CD14-positive monocyte (primary cell): ENCODE results near the gene DYNC2H1. TPM values are rescaled to one million over a fixed set of nuclear protein-coding genes. Genes with fewer than 3 reads are reported as not detected.

Source experiments
- DNase-seq, 3 donors: peaks; one replicate each; pipeline ENCODE4 v3.0.0-alpha.2; 2011 to 2022
- H2AFZ ChIP-seq: 2 replicates; pipeline ENCODE4 v1.6.0; 2012; ENCODE audit warnings: mild to moderate bottlenecking, low read depth, low read length, inconsistent platforms; ENCODE audit not compliant: insufficient read depth, poor library complexity, severe bottlenecking
- H3K27ac ChIP-seq, 2 donors: 1 replicate in 1 of 2; 2 replicates in 1 of 2; pipeline ENCODE4 v1.5.1; 2012 to 2013; ENCODE audit warnings: low read length in 2 of 2, control low read depth in 1 of 2, inconsistent platforms in 1 of 2, low read depth in 1 of 2, mild to moderate bottlenecking in 1 of 2
- H3K27me3 ChIP-seq, 2 donors: one replicate each; pipeline versions ENCODE4 v1.6.0 to v1.6.1; 2011 to 2013; ENCODE audit warnings: low read length in 2 of 2; ENCODE audit not compliant: control insufficient read depth in 2 of 2, insufficient read depth in 2 of 2
- H3K36me3 ChIP-seq, 2 donors: replicated peaks in 1 of 2; 1 replicate in 1 of 2; 2 replicates in 1 of 2; pipeline versions ENCODE4 v1.5.1 to v1.6.1; 2012 to 2013; ENCODE audit warnings: low read length in 2 of 2, control low read depth in 1 of 2, inconsistent platforms in 1 of 2, mild to moderate bottlenecking in 1 of 2; ENCODE audit not compliant: insufficient read depth in 2 of 2, control insufficient read depth in 1 of 2
- H3K4me1 ChIP-seq, 2 donors: 1 replicate in 1 of 2; 2 replicates in 1 of 2; pipeline versions ENCODE4 v1.5.1 to v1.6.1; 2012 to 2013; ENCODE audit warnings: low read length in 2 of 2, control low read depth in 1 of 2, inconsistent platforms in 1 of 2, mild to moderate bottlenecking in 1 of 2, moderate library complexity in 1 of 2; ENCODE audit not compliant: insufficient read depth in 2 of 2, control insufficient read depth in 1 of 2
- H3K4me2 ChIP-seq: replicated peaks from 2 replicates; pipeline ENCODE3; 2012; ENCODE audit warnings: low read length, moderate library complexity, mild to moderate bottlenecking; ENCODE audit not compliant: poor library complexity, severe bottlenecking; ENCODE audit errors: extremely low read depth
- H3K4me3 ChIP-seq, 3 experiments: fragments of 200-600 bp in 1 of 3; sonication (generic) in 1 of 3; replicated peaks in 1 of 3; 1 replicate in 2 of 3; 2 replicates in 1 of 3; pipeline ENCODE4 v1.5.1; 2011 to 2013; ENCODE audit warnings: low read length in 3 of 3, mild to moderate bottlenecking in 3 of 3, control low read depth in 2 of 3, low read depth in 2 of 3, inconsistent platforms in 1 of 3, moderate library complexity in 1 of 3
- H3K79me2 ChIP-seq: 2 replicates; pipeline ENCODE4 v1.6.0; 2012; ENCODE audit warnings: mild to moderate bottlenecking, control low read depth, inconsistent platforms, low read length, moderate library complexity; ENCODE audit not compliant: insufficient read depth
- H3K9ac ChIP-seq: 2 replicates; pipeline ENCODE4 v1.6.0; 2017; ENCODE audit warnings: low read length, mild to moderate bottlenecking; ENCODE audit not compliant: insufficient read depth, poor library complexity, severe bottlenecking
- H3K9me3 ChIP-seq, 2 donors: replicated peaks in 1 of 2; 1 replicate in 1 of 2; 2 replicates in 1 of 2; pipeline versions ENCODE4 v1.5.1 to v1.6.1; 2012 to 2013; ENCODE audit warnings: low read length in 2 of 2, control low read depth in 1 of 2; ENCODE audit not compliant: control insufficient read depth in 1 of 2, insufficient read depth in 1 of 2
- H4K20me1 ChIP-seq: 2 replicates; pipeline ENCODE4 v1.6.0; 2012; ENCODE audit warnings: mild to moderate bottlenecking, low read length, control low read depth, moderate library complexity; ENCODE audit not compliant: insufficient read depth
- H3K27ac Mint-ChIP-seq, 7 donors: one replicate each; pipeline ENCODE4 v1.8.0; 2020; ENCODE audit warnings: mild to moderate bottlenecking in 7 of 7, mixed read lengths in 7 of 7, moderate library complexity in 6 of 7, inconsistent platforms in 2 of 7
- H3K27me3 Mint-ChIP-seq, 3 donors: one replicate each; pipeline ENCODE4 v1.8.0; 2021 to 2022; ENCODE audit warnings: low read depth in 3 of 3, mild to moderate bottlenecking in 3 of 3, mixed read lengths in 3 of 3, moderate library complexity in 3 of 3, inconsistent platforms in 1 of 3
- H3K36me3 Mint-ChIP-seq, 2 donors: one replicate each; pipeline ENCODE4 v1.8.0; 2020; ENCODE audit warnings: mixed read lengths in 2 of 2, inconsistent platforms in 1 of 2, mild to moderate bottlenecking in 1 of 2
- H3K4me1 Mint-ChIP-seq: one replicate; pipeline ENCODE4 v1.8.0; 2020; ENCODE audit warnings: mild to moderate bottlenecking, mixed read lengths
- H3K4me3 Mint-ChIP-seq, 2 donors: one replicate each; pipeline ENCODE4 v1.8.0; 2020; ENCODE audit warnings: mild to moderate bottlenecking in 2 of 2, mixed read lengths in 2 of 2, moderate library complexity in 1 of 2
- H3K9me3 Mint-ChIP-seq, 7 donors: one replicate each; pipeline ENCODE4 v1.8.0; 2020 to 2022; ENCODE audit warnings: mixed read lengths in 7 of 7, mild to moderate bottlenecking in 6 of 7, moderate library complexity in 6 of 7, inconsistent platforms in 2 of 7
- WGBS: methylation state at CpG from one replicate; pipeline ENCODE4 v1.1.5; 2013; ENCODE audit warnings: missing lambda C conversion rate; ENCODE audit not compliant: insufficient coverage; 5-methylcytosine and 5-hydroxymethylcytosine counted together
- intact Hi-C, 2 donors: fragments of 100-400 bp; cut with micrococcal nuclease; formaldehyde crosslinking; loops; one replicate each; pipeline versions ENCODE4 v1.15.0 to v1.15.1; 2023
- polyA plus RNA-seq, 3 donors: library from polyadenylated mRNA; depleted of rRNA in 1 of 3; unstranded in 2 of 3; stranded (reverse) in 1 of 3; fragments of 300-500 nt in 2 of 3; fragments of >200 nt in 1 of 3; fragmentation: Illumina TruSeq in 2 of 3; gene quantifications; 1 replicate in 2 of 3; 2 replicates in 1 of 3; pipeline ENCODE4 v1.2.3, GENCODE V29; 2012 to 2021
- TF ChIP-seq, protein P1 (sequence below): fragments of 200-600 bp; IDR thresholded peaks from one replicate; pipeline ENCODE4 v1.8.0; 2022; ENCODE audit warnings: antibody characterized with exemption, mild to moderate bottlenecking

DYNC2H1 gene
- polyA plus RNA-seq, 3 donors = 0.10 to 1.5 (median 0.36) TPM

DNA sequence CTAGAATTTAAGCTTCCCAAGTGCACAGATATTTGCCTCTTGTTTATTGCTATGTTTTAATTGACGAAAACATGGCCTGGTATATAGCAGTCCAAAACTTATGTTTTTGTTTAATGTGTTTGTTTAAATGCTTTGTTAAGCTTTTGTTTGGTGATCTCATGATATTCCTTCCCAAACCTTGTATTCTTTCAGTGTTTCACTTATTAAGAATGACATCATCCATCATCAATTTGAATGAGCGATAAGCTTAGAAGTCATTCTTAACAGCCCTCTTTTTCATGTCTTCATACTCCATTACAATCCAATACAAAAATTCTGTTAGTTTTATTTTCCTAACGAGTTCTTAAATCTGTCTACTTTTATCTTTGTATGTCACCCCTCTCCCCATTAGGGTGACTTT lies 206.0 kb downstream of the DYNC2H1 start:
- Mint-ChIP-seq H3K27me3 (no peaks in the 10 kb centered on the region), H3K9me3 (no peaks in the 10 kb centered on the region), H3K4me3 (no peak overlapping the region), H3K36me3 (no peaks in the 10 kb centered on the region), H3K4me1 (no peaks in the 10 kb centered on the region), H3K27ac (no peak overlapping the region)
- 100% methylated on average over 1 of the region's 3 CpGs for WGBS
- H3K4me3 ChIP-seq = no peak overlapping the region
- H3K4me1 ChIP-seq = no peaks in the 10 kb centered on the region
- H3K4me2 ChIP-seq = no peak overlapping the region
- H4K20me1 ChIP-seq = no peaks in the 10 kb centered on the region
- no peak overlapping the region for H3K27ac ChIP-seq
- no peak for DNase-seq
- intact Hi-C loops = no loop called here
- no peak overlapping the region for H3K9ac ChIP-seq
- H3K27me3 ChIP-seq = no peaks in the 10 kb centered on the region
- no peaks in the 10 kb centered on the region for H3K36me3 ChIP-seq
- TF ChIP-seq, protein P1, sequence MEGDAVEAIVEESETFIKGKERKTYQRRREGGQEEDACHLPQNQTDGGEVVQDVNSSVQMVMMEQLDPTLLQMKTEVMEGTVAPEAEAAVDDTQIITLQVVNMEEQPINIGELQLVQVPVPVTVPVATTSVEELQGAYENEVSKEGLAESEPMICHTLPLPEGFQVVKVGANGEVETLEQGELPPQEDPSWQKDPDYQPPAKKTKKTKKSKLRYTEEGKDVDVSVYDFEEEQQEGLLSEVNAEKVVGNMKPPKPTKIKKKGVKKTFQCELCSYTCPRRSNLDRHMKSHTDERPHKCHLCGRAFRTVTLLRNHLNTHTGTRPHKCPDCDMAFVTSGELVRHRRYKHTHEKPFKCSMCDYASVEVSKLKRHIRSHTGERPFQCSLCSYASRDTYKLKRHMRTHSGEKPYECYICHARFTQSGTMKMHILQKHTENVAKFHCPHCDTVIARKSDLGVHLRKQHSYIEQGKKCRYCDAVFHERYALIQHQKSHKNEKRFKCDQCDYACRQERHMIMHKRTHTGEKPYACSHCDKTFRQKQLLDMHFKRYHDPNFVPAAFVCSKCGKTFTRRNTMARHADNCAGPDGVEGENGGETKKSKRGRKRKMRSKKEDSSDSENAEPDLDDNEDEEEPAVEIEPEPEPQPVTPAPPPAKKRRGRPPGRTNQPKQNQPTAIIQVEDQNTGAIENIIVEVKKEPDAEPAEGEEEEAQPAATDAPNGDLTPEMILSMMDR = no peak
- H3K9me3 ChIP-seq = no peaks in the 10 kb centered on the region
- H2AFZ ChIP-seq = no peak overlapping the region
- H3K79me2 ChIP-seq = no peaks in the 10 kb centered on the region

DNA sequence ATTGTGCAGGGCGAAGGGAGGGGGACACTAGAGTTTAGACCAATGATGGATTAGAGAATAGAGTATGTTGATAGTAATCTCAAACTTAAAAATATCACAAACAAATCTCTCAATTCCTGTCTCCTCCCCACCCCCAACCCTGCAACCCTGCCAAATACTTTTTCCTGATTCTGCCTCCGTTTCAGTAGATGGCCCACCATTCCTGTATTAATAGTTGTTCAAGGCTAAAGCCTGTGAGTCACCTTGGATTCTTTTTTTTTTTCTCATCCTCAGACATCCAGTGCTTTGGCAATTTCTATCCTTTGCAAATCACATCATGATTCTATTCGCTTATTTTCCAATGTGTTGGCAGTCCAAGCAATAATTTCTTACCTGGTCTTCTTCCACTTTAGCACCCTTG lies 207.9 kb downstream of the DYNC2H1 start:
- Histone ChIP-seq H3K36me3 (no peaks in the 10 kb centered on the region), H3K9ac (no peak overlapping the region), H2AFZ (no peak overlapping the region), H3K9me3 (no peaks in the 10 kb centered on the region), H3K4me1 (no peaks in the 10 kb centered on the region), H3K27me3 (no peaks in the 10 kb centered on the region), H4K20me1 (no peaks in the 10 kb centered on the region), H3K27ac (no peak overlapping the region), H3K4me3 (no peak overlapping the region), H3K79me2 (no peaks in the 10 kb centered on the region), H3K4me2 (no peak overlapping the region)
- H3K9me3 Mint-ChIP-seq = no peaks in the 10 kb centered on the region
- H3K4me3 Mint-ChIP-seq = no peak overlapping the region
- 94% methylated on average over 2 of the region's 3 CpGs for WGBS
- H3K4me1 Mint-ChIP-seq = no peaks in the 10 kb centered on the region
- TF ChIP-seq, protein P1 = no peak
- H3K36me3 Mint-ChIP-seq = no peaks in the 10 kb centered on the region
- no peak overlapping the region for H3K27ac Mint-ChIP-seq
- no peaks in the 10 kb centered on the region for H3K27me3 Mint-ChIP-seq
- intact Hi-C loops = no loop called here
- DNase-seq = no peak
